Loucy (cell line): ENCODE data around the gene PKLR.

Experiments used
- H2AFZ ChIP-seq: fragments of 200-600 bp; sonication (generic); 2 replicates; pipeline ENCODE4 v1.6.0; 2016; ENCODE audit warnings: antibody characterized with exemption, mild to moderate bottlenecking, low read length, moderate library complexity
- H3F3A ChIP-seq: fragments of 200-600 bp; 2 replicates; pipeline ENCODE4 v1.6.0; 2016; ENCODE audit warnings: antibody characterized with exemption, low read depth, mild to moderate bottlenecking
- H3K27me3 ChIP-seq: fragments of 200-600 bp; sonication (generic); 2 replicates; pipeline ENCODE4 v1.6.1; 2014; ENCODE audit warnings: low read length, mild to moderate bottlenecking; ENCODE audit not compliant: insufficient read depth, poor library complexity, severe bottlenecking
- H3K36me3 ChIP-seq: fragments of 200-600 bp; sonication (generic); 2 replicates; pipeline ENCODE4 v1.6.1; 2016; ENCODE audit warnings: low read length; ENCODE audit not compliant: insufficient read depth
- H3K4me1 ChIP-seq: fragments of 200-600 bp; sonication (generic); 2 replicates; pipeline ENCODE4 v1.5.1; 2014; ENCODE audit warnings: low read length, mild to moderate bottlenecking; ENCODE audit not compliant: insufficient read depth, poor library complexity, severe bottlenecking
- H3K4me2 ChIP-seq: fragments of 200-600 bp; sonication (generic); 2 replicates; pipeline ENCODE4 v1.6.0; 2014; ENCODE audit warnings: antibody characterized with exemption, low read length, low read depth, mild to moderate bottlenecking; ENCODE audit not compliant: poor library complexity, severe bottlenecking
- H3K4me3 ChIP-seq: fragments of 200-600 bp; sonication (generic); 2 replicates; pipeline ENCODE4 v1.5.1; 2014; ENCODE audit warnings: low read length, mild to moderate bottlenecking, mixed read lengths; ENCODE audit not compliant: poor library complexity, severe bottlenecking
- H3K79me2 ChIP-seq: fragments of 200-600 bp; sonication (generic); 2 replicates; pipeline ENCODE4 v1.6.1; 2014; ENCODE audit warnings: low read length; ENCODE audit not compliant: insufficient read depth
- H3K9ac ChIP-seq: fragments of 200-600 bp; sonication (generic); 2 replicates; pipeline ENCODE4 v1.6.0; 2014; ENCODE audit warnings: mild to moderate bottlenecking, low read depth, low read length, moderate library complexity; ENCODE audit not compliant: poor library complexity, severe bottlenecking
- H3K9me2 ChIP-seq: fragments of 200-600 bp; sonication (generic); replicated peaks from 2 replicates; pipeline ENCODE4 v1.6.1; 2016; ENCODE audit warnings: low read depth, low read length, mixed read lengths
- H3K9me3 ChIP-seq: fragments of 200-600 bp; sonication (generic); 2 replicates; pipeline ENCODE4 v1.6.1; 2014; ENCODE audit warnings: mild to moderate bottlenecking, antibody characterized with exemption, low read length, low read depth; ENCODE audit not compliant: insufficient read depth
- H4K20me1 ChIP-seq: fragments of 200-600 bp; sonication (generic); 2 replicates; pipeline ENCODE4 v1.6.0; 2014; ENCODE audit warnings: antibody characterized with exemption, low read length, mild to moderate bottlenecking; ENCODE audit not compliant: insufficient read depth, poor library complexity, severe bottlenecking
- EZH2phosphoT487 ChIP-seq: fragments of 200-600 bp; IDR thresholded peaks from 2 replicates; pipeline ENCODE4 v1.6.1; 2018; ENCODE audit warnings: antibody characterized with exemption, mild to moderate bottlenecking, moderate library complexity, borderline replicate concordance
- TF ChIP-seq, protein P1 (sequence below): fragments of 200-600 bp; sonication (generic); conservative IDR thresholded peaks from 2 replicates; pipeline ENCODE4 v1.5.1; 2014; ENCODE audit warnings: mild to moderate bottlenecking, antibody characterized with exemption, low read length

The PKLR gene

DNA sequence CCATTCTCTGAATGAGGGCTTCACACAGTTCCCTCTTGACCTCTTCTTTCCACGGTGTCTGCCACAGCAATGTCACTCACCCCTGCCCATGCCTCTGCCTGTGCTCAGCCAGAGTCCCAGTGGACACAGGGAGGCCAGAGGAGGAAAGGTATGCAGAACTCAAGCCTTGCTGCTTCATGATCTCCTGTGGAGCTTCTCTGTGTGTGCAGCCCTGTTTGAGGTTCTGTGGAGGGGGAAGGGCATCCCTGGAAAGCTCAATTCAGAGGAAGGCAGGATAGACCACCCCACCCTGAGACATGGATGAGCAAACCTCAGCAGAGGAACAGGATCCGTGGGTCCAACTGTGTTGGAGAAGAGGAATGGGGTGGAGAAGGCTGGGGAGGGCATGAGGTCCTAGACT, 22.0 kb downstream of the PKLR start:
- Histone ChIP-seq H3K9me2 (no peaks in the 10 kb centered on the region), H4K20me1 (peaks cover 3% of the 10 kb centered on the region), H3K4me2 (peak overlapping the region; percentile 77), H3F3A (no peaks in the 10 kb centered on the region), H3K4me1 (peaks cover 7% of the 10 kb centered on the region), H3K27me3 (no peaks in the 10 kb centered on the region), H3K79me2 (no peaks in the 10 kb centered on the region), H3K9ac (no peak overlapping the region), H3K36me3 (no peaks in the 10 kb centered on the region), H2AFZ (no peak overlapping the region), H3K4me3 (no peak overlapping the region), H3K9me3 (no peaks in the 10 kb centered on the region)
- no peak for TF ChIP-seq EZH2phosphoT487

DNA sequence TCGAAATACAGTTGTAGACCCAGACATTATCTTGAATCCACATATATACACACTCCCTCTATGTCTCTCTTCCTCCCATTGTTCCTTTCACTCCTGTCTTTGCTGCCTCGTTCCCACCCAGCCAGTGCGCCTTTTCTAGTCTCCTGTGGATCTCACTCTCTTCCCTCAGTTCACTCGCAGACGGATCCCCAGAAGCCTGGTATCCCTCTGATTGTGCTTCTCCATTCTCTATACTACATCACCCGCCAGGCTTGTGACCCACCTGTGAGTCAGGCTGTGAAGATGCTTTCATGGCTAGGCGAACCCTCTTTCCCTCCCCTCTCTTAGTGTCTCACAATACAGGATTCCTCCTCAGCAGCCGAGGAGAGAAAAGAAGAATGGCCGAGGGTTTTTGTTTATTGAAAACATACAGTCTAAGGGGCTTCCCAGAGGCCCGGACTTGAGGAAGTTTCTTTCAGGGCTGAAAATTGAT, 22.5 kb downstream of the PKLR start:
- no peaks in the 10 kb centered on the region for H3F3A ChIP-seq
- H3K4me1 ChIP-seq = peaks cover 10% of the 10 kb centered on the region
- no peak overlapping the region for H3K9ac ChIP-seq
- peaks cover 3% of the 10 kb centered on the region for H4K20me1 ChIP-seq
- TF ChIP-seq, protein P1, sequence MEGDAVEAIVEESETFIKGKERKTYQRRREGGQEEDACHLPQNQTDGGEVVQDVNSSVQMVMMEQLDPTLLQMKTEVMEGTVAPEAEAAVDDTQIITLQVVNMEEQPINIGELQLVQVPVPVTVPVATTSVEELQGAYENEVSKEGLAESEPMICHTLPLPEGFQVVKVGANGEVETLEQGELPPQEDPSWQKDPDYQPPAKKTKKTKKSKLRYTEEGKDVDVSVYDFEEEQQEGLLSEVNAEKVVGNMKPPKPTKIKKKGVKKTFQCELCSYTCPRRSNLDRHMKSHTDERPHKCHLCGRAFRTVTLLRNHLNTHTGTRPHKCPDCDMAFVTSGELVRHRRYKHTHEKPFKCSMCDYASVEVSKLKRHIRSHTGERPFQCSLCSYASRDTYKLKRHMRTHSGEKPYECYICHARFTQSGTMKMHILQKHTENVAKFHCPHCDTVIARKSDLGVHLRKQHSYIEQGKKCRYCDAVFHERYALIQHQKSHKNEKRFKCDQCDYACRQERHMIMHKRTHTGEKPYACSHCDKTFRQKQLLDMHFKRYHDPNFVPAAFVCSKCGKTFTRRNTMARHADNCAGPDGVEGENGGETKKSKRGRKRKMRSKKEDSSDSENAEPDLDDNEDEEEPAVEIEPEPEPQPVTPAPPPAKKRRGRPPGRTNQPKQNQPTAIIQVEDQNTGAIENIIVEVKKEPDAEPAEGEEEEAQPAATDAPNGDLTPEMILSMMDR = no peak
- no peak for TF ChIP-seq EZH2phosphoT487
- no peaks in the 10 kb centered on the region for H3K36me3 ChIP-seq
- no peaks in the 10 kb centered on the region for H3K9me3 ChIP-seq
- H2AFZ ChIP-seq = no peak overlapping the region
- no peaks in the 10 kb centered on the region for H3K27me3 ChIP-seq
- peak overlapping the region; percentile 72 for H3K4me3 ChIP-seq
- H3K4me2 ChIP-seq = peak overlapping the region; percentile 77
- no peaks in the 10 kb centered on the region for H3K9me2 ChIP-seq
- H3K79me2 ChIP-seq = peaks cover 2% of the 10 kb centered on the region; the same call in 1 of the 2 replicates

DNA sequence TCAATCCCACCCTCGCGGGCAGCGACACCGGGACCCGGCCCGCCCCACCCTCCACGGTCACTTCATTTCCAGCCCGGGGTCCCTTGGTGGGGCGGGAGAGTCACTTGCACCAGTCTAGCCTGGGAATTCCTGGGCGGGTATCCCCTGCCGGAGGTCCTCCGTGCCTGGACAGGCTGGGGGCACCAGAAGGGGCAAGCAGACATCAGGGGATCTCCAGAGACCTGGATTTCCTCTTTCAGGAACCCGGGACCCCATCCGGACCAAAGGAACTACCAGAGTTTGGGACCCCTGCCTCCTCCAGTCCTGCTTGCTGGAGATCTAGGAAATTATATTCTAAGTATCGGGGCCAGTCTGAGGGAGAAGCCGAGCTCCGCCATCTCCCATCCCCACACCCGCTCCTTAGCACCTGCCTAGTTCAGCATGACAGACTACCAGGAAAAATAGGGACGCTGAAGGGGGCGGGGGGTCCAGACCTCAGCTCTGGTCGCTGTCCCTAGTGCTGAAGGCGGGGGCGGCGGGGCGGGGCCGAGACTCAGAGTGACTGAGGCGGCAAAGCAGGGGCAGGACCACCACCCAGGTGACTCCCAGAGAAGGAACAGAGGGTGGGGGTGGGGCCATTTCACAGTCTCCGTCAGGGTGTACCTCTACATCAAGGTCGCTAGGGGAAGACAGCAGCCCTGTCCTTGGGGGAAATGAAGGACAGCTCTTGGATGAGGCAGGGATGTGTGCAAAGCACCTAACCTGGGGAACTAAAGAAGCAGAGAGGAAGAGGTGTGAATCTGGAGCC, 23.1 kb downstream of the PKLR start:
- Histone ChIP-seq H3K4me2 (peak overlapping the region; percentile 77), H3K4me1 (peaks cover 12% of the 10 kb centered on the region), H3K9ac (peak overlapping the region; percentile 67), H2AFZ (peak overlapping the region; percentile 89), H3K4me3 (peak overlapping the region; percentile 72), H3K27me3 (no peaks in the 10 kb centered on the region), H3F3A (no peaks in the 10 kb centered on the region), H3K9me2 (no peaks in the 10 kb centered on the region), H3K9me3 (no peaks in the 10 kb centered on the region), H3K79me2 (peaks cover 6% of the 10 kb centered on the region; the same call in 1 of the 2 replicates), H3K36me3 (no peaks in the 10 kb centered on the region), H4K20me1 (peaks cover 3% of the 10 kb centered on the region)
- TF ChIP-seq EZH2phosphoT487 = no peak
- TF ChIP-seq, protein P1 = peak; percentile 58
